SH-SY5Y (cell line): ENCODE results near the gene ITPRID1.

Experiments
- GATA2 ChIP-seq: IDR thresholded peaks from 2 replicates; pipeline ENCODE4 v1.6.1; 2011; ENCODE audit warnings: mild to moderate bottlenecking, low read depth, low read length
- GATA3 ChIP-seq: IDR thresholded peaks from 2 replicates; pipeline ENCODE4 v1.6.1; 2011; ENCODE audit warnings: low read depth, mild to moderate bottlenecking, low read length, moderate library complexity

DNA sequence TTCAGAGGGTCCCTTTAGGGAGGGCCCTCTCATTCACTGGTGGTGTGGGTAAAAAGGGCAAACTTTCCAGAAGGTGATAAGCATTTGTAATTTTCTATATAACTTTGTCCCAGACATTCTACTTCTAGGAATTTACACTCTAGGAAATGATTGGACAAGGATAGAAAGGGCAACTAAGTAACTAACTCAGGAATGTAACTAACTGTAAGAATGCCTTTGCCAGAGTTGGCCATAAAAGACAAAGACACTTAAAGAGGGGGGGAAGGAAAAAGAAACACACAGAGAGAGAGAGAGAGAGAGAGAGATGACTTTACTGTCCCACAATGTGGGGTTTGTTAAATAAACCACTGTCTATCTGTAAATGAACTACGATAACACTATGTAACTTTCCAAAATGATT, 38.5 kb upstream of the ITPRID1 start:
- no peak for TF ChIP-seq GATA2
- TF ChIP-seq GATA3, result no peak
